Measurements from ENCODE around the gene NEK6.

NEK6 gene

GRCh38 chr9:124312290-124313265 is 54.8 kb downstream of the NEK6 start (continued):
- no peak for TF ChIP-seq ISL1 (CRISPR knock-in tag; IDR thresholded peaks at IDR 0.05)
- TF ChIP-seq GLIS3 (CRISPR knock-in tag; IDR thresholded peaks at IDR 0.05): no peak

DNA sequence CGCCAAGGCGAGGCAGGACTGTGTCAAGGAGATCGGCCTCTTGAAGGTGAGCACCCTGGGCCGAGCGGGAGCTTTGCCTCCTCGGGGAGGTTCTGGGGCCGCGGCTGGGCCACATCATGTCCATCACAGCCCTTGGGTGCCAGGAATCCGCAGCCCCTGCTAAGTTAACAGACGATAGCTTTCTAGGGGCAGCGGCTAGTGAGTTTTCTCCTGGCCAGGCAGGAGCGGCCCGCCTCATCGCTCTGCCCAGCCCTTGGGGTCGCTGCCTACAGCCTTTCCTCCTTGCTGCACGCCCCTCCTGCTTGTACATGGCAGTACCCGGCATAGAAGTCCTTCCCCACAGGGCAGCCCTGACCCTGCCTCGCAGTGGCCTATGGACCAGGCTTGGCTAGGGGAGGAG is 56.2 kb downstream of the NEK6 start:
- no peak for ATAC-seq
- no peak for TF ChIP-seq ESRRG (CRISPR knock-in tag; IDR thresholded peaks at IDR 0.05)
- TF ChIP-seq, protein P1, sequence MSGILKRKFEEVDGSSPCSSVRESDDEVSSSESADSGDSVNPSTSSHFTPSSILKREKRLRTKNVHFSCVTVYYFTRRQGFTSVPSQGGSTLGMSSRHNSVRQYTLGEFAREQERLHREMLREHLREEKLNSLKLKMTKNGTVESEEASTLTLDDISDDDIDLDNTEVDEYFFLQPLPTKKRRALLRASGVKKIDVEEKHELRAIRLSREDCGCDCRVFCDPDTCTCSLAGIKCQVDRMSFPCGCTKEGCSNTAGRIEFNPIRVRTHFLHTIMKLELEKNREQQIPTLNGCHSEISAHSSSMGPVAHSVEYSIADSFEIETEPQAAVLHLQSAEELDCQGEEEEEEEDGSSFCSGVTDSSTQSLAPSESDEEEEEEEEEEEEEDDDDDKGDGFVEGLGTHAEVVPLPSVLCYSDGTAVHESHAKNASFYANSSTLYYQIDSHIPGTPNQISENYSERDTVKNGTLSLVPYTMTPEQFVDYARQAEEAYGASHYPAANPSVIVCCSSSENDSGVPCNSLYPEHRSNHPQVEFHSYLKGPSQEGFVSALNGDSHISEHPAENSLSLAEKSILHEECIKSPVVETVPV (CRISPR knock-in tag; IDR thresholded peaks at IDR 0.05): no peak
- no peak for TF ChIP-seq PPARA (CRISPR knock-in tag; IDR thresholded peaks at IDR 0.05; ENCODE audit: borderline replicate concordance)
- TF ChIP-seq, protein P2, sequence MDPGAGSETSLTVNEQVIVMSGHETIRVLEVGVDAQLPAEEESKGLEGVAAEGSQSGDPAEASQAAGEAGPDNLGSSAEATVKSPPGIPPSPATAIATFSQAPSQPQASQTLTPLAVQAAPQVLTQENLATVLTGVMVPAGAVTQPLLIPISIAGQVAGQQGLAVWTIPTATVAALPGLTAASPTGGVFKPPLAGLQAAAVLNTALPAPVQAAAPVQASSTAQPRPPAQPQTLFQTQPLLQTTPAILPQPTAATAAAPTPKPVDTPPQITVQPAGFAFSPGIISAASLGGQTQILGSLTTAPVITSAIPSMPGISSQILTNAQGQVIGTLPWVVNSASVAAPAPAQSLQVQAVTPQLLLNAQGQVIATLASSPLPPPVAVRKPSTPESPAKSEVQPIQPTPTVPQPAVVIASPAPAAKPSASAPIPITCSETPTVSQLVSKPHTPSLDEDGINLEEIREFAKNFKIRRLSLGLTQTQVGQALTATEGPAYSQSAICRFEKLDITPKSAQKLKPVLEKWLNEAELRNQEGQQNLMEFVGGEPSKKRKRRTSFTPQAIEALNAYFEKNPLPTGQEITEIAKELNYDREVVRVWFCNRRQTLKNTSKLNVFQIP (CRISPR knock-in tag; IDR thresholded peaks at IDR 0.05; ENCODE audit: borderline replicate concordance, low read depth): no peak
- no peak for TF ChIP-seq SNAI2 (CRISPR knock-in tag; IDR thresholded peaks at IDR 0.05)
- no peak for TF ChIP-seq ZFP3 (CRISPR knock-in tag; IDR thresholded peaks at IDR 0.05)
- no peak for TF ChIP-seq ZNF70 (CRISPR knock-in tag; IDR thresholded peaks at IDR 0.05)
- no peak for TF ChIP-seq TCF4 (CRISPR knock-in tag; IDR thresholded peaks at IDR 0.05; ENCODE audit: borderline replicate concordance)
- TF ChIP-seq ISL1 (CRISPR knock-in tag; IDR thresholded peaks at IDR 0.05): no peak
- TF ChIP-seq ZNF565 (CRISPR knock-in tag; conservative IDR thresholded peaks at IDR 0.05; ENCODE audit: low read depth): no peak
- no peak for TF ChIP-seq CSDC2 (CRISPR knock-in tag; IDR thresholded peaks at IDR 0.05)
- TF ChIP-seq GLIS3 (CRISPR knock-in tag; IDR thresholded peaks at IDR 0.05): no peak

DNA sequence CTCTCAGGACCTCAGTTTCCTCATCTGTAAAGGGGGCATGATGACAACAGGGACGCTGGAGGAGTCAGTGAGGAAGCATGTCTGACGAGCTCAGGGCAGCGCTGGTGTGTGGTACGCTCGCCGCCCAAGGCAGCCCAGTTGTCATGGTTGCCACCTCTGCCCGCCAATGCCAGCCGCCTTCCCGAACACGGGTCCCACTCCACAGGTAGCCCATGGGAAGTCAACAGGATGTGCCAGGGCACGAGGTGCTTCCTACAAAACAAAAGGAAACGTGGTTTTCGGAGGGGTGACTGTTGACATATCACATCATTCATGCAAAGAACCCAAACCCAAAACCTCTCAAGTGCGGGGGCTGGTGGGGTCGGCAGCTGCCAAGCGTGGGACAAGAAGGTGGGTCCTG is 58.1 kb downstream of the NEK6 start:
- no peak for ATAC-seq
- no peak for TF ChIP-seq ARNTL (CRISPR knock-in tag; IDR thresholded peaks at IDR 0.05; ENCODE audit: borderline replicate concordance, low read depth)

- peak; percentile 98 for ATAC-seq
- no peak for TF ChIP-seq BACH2 (CRISPR knock-in tag; IDR thresholded peaks at IDR 0.05; ENCODE audit: borderline replicate concordance)
- no peak for TF ChIP-seq ZNF565 (CRISPR knock-in tag; conservative IDR thresholded peaks at IDR 0.05; ENCODE audit: low read depth)
- TF ChIP-seq ZFP30 (CRISPR knock-in tag; IDR thresholded peaks at IDR 0.05): no peak
- TF ChIP-seq, protein P3, sequence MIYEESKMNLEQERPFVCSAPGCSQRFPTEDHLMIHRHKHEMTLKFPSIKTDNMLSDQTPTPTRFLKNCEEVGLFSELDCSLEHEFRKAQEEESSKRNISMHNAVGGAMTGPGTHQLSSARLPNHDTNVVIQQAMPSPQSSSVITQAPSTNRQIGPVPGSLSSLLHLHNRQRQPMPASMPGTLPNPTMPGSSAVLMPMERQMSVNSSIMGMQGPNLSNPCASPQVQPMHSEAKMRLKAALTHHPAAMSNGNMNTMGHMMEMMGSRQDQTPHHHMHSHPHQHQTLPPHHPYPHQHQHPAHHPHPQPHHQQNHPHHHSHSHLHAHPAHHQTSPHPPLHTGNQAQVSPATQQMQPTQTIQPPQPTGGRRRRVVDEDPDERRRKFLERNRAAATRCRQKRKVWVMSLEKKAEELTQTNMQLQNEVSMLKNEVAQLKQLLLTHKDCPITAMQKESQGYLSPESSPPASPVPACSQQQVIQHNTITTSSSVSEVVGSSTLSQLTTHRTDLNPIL (CRISPR knock-in tag; IDR thresholded peaks at IDR 0.05; ENCODE audit: low read depth): no peak
- TF ChIP-seq ISL1 (CRISPR knock-in tag; IDR thresholded peaks at IDR 0.05): no peak
- no peak for TF ChIP-seq ZNF70 (CRISPR knock-in tag; IDR thresholded peaks at IDR 0.05)
- no peak for TF ChIP-seq ZFP3 (CRISPR knock-in tag; IDR thresholded peaks at IDR 0.05)
- no peak for TF ChIP-seq SNAI2 (CRISPR knock-in tag; IDR thresholded peaks at IDR 0.05)
- TF ChIP-seq TCF4 (CRISPR knock-in tag; IDR thresholded peaks at IDR 0.05; ENCODE audit: borderline replicate concordance): no peak
- TF ChIP-seq ZC3H10 (CRISPR knock-in tag; IDR thresholded peaks at IDR 0.05): no peak
- TF ChIP-seq, protein P4, sequence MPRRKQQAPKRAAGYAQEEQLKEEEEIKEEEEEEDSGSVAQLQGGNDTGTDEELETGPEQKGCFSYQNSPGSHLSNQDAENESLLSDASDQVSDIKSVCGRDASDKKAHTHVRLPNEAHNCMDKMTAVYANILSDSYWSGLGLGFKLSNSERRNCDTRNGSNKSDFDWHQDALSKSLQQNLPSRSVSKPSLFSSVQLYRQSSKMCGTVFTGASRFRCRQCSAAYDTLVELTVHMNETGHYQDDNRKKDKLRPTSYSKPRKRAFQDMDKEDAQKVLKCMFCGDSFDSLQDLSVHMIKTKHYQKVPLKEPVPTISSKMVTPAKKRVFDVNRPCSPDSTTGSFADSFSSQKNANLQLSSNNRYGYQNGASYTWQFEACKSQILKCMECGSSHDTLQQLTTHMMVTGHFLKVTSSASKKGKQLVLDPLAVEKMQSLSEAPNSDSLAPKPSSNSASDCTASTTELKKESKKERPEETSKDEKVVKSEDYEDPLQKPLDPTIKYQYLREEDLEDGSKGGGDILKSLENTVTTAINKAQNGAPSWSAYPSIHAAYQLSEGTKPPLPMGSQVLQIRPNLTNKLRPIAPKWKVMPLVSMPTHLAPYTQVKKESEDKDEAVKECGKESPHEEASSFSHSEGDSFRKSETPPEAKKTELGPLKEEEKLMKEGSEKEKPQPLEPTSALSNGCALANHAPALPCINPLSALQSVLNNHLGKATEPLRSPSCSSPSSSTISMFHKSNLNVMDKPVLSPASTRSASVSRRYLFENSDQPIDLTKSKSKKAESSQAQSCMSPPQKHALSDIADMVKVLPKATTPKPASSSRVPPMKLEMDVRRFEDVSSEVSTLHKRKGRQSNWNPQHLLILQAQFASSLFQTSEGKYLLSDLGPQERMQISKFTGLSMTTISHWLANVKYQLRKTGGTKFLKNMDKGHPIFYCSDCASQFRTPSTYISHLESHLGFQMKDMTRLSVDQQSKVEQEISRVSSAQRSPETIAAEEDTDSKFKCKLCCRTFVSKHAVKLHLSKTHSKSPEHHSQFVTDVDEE (CRISPR knock-in tag; IDR thresholded peaks at IDR 0.05): no peak
- TF ChIP-seq CSDC2 (CRISPR knock-in tag; IDR thresholded peaks at IDR 0.05): no peak
- no peak for TF ChIP-seq ZNF8 (CRISPR knock-in tag; IDR thresholded peaks at IDR 0.05)
- TF ChIP-seq ARNTL (CRISPR knock-in tag; IDR thresholded peaks at IDR 0.05; ENCODE audit: borderline replicate concordance, low read depth): no peak
- no peak for TF ChIP-seq GLIS3 (CRISPR knock-in tag; IDR thresholded peaks at IDR 0.05)
Measured at GRCh38 chr9:124320062-124320973, 62.6 kb downstream of the NEK6 start.

Data from SK-N-SH treated with all-trans-retinoic acid at 6 μM for 48 hours (cell line).